Glomerular endothelial cell (primary cell): ENCODE results near the gene RAG1. TPM values are rescaled to one million over a fixed set of nuclear protein-coding genes. Genes with fewer than 3 reads are reported as not detected.

ENCODE experiments used
- DNase-seq: peaks from one replicate; pipeline ENCODE4 v3.0.0-alpha.2; 2011; ENCODE audit warnings: low read depth, low spot score; ENCODE audit errors: extremely low read depth
- total RNA-seq: library from RNA; depleted of rRNA; stranded (reverse); fragments of >200 nt; gene quantifications from 2 replicates; pipeline ENCODE4 v1.2.3, GENCODE V29; 2015

Gene RAG1
- total RNA-seq, 1 donor from 2014 or later, result 3.0 TPM

DNA sequence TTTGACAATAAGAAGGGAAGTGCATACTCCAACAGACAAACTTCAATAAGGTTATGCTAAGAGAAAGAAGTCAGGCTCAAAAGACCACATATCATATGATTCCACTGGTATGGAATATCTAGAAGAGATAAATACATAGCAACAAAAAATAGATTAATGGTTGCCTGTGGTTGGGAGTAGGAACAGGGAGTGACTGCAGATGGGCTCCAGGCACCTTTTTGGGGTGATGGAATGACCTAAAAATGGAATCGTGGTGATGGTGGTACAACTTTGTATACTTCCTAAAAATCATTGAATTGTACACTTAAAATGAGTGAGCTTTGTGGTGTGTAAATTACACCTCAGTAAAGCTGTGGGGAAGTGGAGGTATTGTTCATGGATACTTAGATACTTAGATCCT lies 59.2 kb downstream of the RAG1 start:
- DNase-seq, result no peak

- DNase-seq, result no peak
Measured at GRCh38 chr11:36627471-36627870, 59.7 kb downstream of the RAG1 start.

DNA sequence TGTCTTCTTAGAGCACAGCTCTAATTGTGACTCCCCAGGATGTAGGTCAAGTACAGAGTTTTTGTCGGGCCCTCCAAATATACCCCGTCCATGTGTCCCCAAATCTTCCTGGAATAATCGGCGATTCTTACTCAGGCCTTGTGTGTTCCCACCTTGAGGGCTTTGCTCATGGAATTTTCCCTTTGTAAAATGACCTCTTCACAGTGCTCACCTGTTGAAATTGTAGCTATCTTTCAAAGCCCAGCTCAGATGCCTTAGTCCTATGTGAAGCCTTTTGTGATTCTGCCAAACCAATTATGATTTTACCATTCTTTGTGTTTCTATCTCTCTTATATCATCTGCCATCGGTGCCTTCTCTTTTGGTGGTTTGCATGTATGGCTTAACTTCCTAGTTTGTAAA lies 60.3 kb downstream of the RAG1 start:
- no peak for DNase-seq

GRCh38 chr11:36628765-36629244 lies 61.0 kb downstream of the RAG1 start:
- DNase-seq, result no peak

Other genes starting within 250 kb of the RAG1 start
- 12.9 and 16.2 TPM in 2 replicates for gene TRAF6, start 57.7 kb upstream of the RAG1 start, total RNA-seq
- gene IFTAP, start 26.5 kb downstream of the RAG1 start, total RNA-seq, result 21.0 and 29.9 TPM in 2 replicates
- gene RAG2, start 30.2 kb downstream of the RAG1 start, total RNA-seq, result not detected in 2 replicates